ENCODE results near the gene ZNF787.

DNA sequence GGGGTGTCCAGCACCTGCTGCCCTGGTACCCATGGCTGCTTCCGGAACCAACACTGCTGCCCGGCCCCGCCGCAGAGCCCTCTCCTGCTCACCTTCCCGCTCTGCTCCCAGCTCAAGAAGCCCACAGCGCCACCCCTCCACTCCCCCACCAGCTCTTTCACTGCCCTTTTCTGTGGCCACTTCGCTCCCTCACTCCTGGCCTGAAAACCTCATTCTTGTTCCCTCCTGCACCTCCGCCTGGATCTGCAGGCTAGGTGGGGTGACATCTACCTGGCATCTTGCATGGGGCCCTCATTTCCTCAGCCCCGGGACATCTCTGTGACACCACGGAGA, 6.4 kb downstream of the ZNF787 start:
- TF ChIP-seq, protein P1, sequence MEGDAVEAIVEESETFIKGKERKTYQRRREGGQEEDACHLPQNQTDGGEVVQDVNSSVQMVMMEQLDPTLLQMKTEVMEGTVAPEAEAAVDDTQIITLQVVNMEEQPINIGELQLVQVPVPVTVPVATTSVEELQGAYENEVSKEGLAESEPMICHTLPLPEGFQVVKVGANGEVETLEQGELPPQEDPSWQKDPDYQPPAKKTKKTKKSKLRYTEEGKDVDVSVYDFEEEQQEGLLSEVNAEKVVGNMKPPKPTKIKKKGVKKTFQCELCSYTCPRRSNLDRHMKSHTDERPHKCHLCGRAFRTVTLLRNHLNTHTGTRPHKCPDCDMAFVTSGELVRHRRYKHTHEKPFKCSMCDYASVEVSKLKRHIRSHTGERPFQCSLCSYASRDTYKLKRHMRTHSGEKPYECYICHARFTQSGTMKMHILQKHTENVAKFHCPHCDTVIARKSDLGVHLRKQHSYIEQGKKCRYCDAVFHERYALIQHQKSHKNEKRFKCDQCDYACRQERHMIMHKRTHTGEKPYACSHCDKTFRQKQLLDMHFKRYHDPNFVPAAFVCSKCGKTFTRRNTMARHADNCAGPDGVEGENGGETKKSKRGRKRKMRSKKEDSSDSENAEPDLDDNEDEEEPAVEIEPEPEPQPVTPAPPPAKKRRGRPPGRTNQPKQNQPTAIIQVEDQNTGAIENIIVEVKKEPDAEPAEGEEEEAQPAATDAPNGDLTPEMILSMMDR (conservative IDR thresholded peaks at IDR 0.05 in 1 of 2, IDR thresholded peaks at IDR 0.05 in 1 of 2; ENCODE audit: low read depth in 1 of 2, low read length in 2 of 2), result no peak
- TF ChIP-seq EZH2 (IDR thresholded peaks at IDR 0.05; ENCODE audit: low read length, missing control alignments), result no peak

Data from fibroblast of lung (primary cell).